Urothelium cell line (cell line): ENCODE results near the gene EDN3.

ENCODE experiments used
- DNase-seq: peaks from one replicate; pipeline ENCODE4 v3.0.0; 2011; ENCODE audit warnings: low spot score, mixed read lengths
- FAIRE-seq: peaks from 2 replicates; lab custom pipeline; 2011; peaks lifted over from hg19 to GRCh38; lab: Jason Lieb, UNC

Gene EDN3

GRCh38 chr20:59307270-59307669, 6.9 kb downstream of the EDN3 start:
- no peak for FAIRE-seq
- DNase-seq: no peak

GRCh38 chr20:59308493-59309201, 8.2 kb downstream of the EDN3 start:
- no peak for FAIRE-seq
- no peak for DNase-seq

- no peak for DNase-seq
- no peak for FAIRE-seq
These were observed 8.8 kb downstream of the EDN3 start for GRCh38 chr20:59309218-59309617.

- DNase-seq (no peak), FAIRE-seq (no peak)
These were observed 14.6 kb downstream of the EDN3 start for GRCh38 chr20:59314997-59315396.

- DNase-seq (no peak), FAIRE-seq (no peak)
These were observed 16.7 kb downstream of the EDN3 start for GRCh38 chr20:59316911-59317731.

GRCh38 chr20:59318201-59318790, 17.9 kb downstream of the EDN3 start:
- FAIRE-seq: no peak
- no peak for DNase-seq

GRCh38 chr20:59318803-59319202, 18.4 kb downstream of the EDN3 start:
- DNase-seq (no peak), FAIRE-seq (no peak)

- FAIRE-seq: no peak
- DNase-seq: no peak
These were observed 20.0 kb downstream of the EDN3 start for GRCh38 chr20:59320426-59320825.

- FAIRE-seq (no peak), DNase-seq (no peak)
These were observed 20.6 kb downstream of the EDN3 start for GRCh38 chr20:59320854-59321647.

GRCh38 chr20:59322081-59322480, 21.7 kb downstream of the EDN3 start:
- no peak for FAIRE-seq
- DNase-seq: no peak

GRCh38 chr20:59322585-59323454, 22.4 kb downstream of the EDN3 start:
- DNase-seq (no peak), FAIRE-seq (no peak)

- DNase-seq (no peak), FAIRE-seq (no peak)
These were observed 23.3 kb downstream of the EDN3 start for GRCh38 chr20:59323731-59324130.

GRCh38 chr20:59324521-59325141, 24.2 kb downstream of the EDN3 start:
- FAIRE-seq: no peak
- DNase-seq: no peak

GRCh38 chr20:59325142-59325523, 24.7 kb downstream of the EDN3 start:
- DNase-seq (no peak), FAIRE-seq (no peak)

GRCh38 chr20:59326188-59326587, 25.8 kb downstream of the EDN3 start:
- no peak for FAIRE-seq
- DNase-seq: no peak

GRCh38 chr20:59328071-59328470, 27.7 kb downstream of the EDN3 start:
- DNase-seq (no peak), FAIRE-seq (no peak)

GRCh38 chr20:59331721-59332329, 31.4 kb downstream of the EDN3 start:
- no peak for FAIRE-seq

GRCh38 chr20:59333260-59333845, 32.9 kb downstream of the EDN3 start:
- DNase-seq (no peak), FAIRE-seq (no peak)

More at GRCh38 chr20:59331721-59332329, 31.4 kb downstream of the EDN3 start:
- no peak for DNase-seq

GRCh38 chr20:59333951-59334350, 33.5 kb downstream of the EDN3 start:
- no peak for FAIRE-seq
- DNase-seq: no peak
